SW480 (cell line): Measurements from ENCODE around the gene GHDC.
A peak's percentile ranks its signal among the peaks of the same experiment; 100 is the strongest.
"Not testable (repeated sequence)": the region's sequence is repeated elsewhere in the genome, so short reads cannot be mapped to it uniquely, and the experiment has no call there.

Experiments used
- DNase-seq: peaks from one replicate; pipeline ENCODE4 v3.0.0-alpha.2; 2016; ENCODE audit warnings: low spot score

The GHDC gene

DNA sequence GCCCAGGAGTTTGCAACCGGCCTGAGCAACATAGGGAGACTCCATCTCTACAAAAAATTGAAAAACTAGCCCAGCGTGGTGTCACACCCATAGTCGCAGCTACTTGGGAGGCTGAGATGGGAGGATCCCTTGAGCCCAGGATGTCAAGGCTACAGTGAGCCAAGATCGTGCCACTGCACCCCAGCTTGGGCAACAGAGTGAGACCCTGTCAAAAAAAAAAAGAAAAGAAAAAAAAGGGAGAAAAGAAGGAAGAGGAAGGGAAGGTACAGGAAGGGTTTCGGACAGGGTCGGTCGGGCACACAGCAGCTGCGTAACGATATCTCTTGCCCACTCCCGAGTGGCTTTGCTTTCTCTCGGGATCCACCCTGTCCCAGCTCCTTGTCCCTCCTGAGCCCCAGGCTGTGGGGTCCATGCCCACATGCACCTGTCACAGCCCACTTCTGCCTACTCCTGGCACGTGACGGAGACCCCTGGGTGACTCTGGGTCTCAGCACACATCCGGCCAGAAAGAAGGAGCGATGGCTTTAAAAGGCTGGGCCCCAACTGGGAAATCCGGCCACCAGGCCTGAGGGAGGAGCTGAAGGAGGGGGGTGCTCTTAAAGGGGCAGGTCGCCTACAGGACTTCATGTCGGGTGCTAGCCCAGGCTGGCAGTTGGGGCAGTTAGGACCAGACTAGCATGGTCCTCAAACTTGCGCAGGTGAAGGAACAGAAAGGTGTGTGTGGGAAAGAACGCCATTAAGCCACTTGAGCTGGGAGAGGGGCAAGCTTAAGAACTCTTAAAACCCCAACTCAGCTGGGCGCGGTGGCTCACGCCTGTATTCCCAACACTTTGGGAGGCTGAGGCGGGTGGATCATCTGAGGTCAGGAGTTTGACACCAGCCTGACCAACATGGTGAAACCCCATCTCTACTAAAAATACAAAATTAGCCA lies at the start of gene GHDC:
Gene GHDC, minus strand, starts transcription at position 526 of the 931 bp plus-strand sequence. CDS start 913 bp downstream, outside the sequence.
- peak; percentile 86 for DNase-seq

DNA sequence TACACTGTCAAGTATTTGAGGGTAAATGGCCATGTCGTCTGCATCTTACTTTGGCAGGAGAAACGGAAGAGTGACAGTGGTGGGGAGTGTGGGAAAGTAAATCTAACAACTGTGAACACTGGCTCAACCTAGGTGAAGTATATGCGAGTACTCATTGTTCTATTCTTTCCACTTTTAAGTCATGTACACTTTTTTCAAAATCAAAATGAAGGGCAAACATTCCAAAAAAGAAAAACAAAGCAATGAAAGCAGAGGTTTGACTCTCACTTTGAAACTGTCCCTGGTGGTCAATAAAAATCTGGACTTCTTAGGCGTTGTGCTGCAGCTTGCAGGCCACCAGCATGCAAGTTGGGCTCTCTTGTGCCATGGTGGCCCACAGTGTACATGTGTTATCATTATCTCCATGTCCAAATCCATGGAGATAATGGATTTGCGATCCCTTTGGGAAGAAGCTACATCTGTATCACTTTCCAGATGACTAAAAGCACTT lies 49.2 kb upstream of the GHDC start:
- DNase-seq: no peak

GRCh38 chr17:42241871-42242270 lies 47.6 kb upstream of the GHDC start:
- no peak for DNase-seq

- not testable (repeated sequence) for DNase-seq
Observed at GRCh38 chr17:42240863-42241262, 46.6 kb upstream of the GHDC start.

GRCh38 chr17:42240201-42240600 lies 45.9 kb upstream of the GHDC start:
- no peak for DNase-seq

DNA sequence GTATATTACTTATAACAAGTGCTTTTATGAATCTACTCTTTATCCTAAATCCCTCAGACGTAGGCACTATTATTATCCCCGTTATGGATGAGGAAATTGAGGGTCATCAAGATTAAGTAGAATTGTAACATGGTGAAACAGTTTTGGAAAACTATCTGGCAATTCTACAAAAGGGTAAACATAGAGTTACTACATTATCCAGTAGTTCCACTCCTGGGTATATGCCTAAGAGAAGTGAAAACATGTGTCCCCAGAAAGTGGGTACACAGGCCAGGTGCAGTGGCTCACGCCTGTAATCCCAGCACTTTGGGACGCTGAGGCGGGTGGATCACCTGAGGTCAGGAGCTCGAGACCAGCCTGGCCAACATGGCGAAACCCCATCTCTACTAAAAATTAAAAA lies 45.3 kb upstream of the GHDC start:
- not testable (repeated sequence) for DNase-seq

- DNase-seq: no peak
Observed at GRCh38 chr17:42236760-42237159, 42.5 kb upstream of the GHDC start.

- no peak for DNase-seq
Observed at GRCh38 chr17:42233994-42234393, 39.7 kb upstream of the GHDC start.

DNA sequence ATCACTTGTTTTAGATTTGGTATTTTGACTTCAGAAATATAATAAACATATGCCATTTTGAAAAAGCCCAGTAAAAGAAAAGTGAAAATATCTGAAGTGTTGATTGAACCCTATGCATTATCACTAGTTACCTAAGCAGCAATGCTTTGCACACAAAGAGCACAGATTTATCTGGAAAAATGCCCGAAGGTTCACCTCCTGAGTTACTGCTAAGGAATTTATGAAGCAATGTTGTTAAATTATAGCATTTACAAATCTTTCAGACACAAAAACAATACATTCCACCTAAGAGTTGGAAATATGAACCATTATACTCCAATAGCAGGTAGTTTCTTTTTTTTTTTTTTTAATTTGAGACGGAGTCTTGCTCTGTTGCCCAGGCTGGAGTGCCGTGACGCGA lies 38.9 kb upstream of the GHDC start:
- DNase-seq: no peak

DNA sequence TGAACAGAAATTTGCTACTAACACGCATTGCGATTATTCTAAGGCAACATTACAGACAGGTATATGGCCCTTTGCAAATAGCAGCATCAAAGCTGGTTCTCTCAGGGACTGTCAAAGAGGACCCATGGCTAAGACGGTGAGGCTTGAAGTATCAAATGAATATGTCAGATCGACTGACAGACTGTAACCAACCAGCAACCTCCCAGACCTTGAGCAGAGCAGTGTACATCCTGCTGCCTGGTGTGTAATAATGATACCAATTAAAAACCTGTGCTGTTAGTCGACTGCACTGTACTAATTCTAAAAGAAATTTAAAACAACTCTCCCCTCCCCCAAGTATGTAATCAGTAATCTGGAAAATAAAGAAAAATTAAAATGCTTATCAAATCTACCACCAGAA lies 35.9 kb upstream of the GHDC start:
- no peak for DNase-seq

GRCh38 chr17:42227849-42228700 lies 33.8 kb upstream of the GHDC start:
- DNase-seq: no peak

DNA sequence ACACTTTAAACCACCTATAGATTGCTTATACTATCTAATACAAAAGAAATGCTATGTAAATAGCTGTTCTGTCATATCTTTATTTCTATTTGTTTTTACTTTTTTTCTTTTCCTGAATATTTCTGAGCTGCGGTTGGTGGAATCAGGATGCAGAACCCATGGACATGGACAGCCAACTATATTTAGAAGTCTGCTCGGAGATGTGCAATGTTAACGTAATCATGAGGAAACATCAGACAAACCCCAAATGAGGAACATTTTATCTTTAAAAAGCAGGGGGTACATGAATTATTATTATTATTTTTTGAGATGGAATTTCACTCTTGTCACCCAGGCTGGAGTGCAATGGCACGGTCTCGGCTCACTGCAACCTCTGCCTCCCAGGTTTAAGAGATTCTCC lies 31.4 kb upstream of the GHDC start:
- DNase-seq: no peak

DNA sequence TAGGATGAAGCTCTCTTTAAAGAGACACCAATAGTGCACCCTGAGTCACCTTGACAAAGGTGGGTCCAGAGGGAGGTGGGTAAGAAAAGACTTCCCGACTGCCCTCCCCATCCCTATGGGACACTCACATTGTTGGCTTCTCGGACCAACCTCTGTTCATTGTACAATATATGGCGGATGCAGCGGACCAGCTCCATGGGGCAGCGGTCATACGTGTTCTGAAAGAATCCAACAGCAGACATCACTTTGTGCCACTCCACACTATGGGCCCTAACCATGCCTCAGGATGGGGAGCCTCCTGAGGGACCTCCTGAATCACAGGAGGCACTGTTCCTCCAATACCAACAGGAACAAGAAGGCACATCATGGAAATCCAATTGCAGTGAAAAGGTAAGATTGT lies 30.4 kb upstream of the GHDC start:
- DNase-seq: no peak

DNA sequence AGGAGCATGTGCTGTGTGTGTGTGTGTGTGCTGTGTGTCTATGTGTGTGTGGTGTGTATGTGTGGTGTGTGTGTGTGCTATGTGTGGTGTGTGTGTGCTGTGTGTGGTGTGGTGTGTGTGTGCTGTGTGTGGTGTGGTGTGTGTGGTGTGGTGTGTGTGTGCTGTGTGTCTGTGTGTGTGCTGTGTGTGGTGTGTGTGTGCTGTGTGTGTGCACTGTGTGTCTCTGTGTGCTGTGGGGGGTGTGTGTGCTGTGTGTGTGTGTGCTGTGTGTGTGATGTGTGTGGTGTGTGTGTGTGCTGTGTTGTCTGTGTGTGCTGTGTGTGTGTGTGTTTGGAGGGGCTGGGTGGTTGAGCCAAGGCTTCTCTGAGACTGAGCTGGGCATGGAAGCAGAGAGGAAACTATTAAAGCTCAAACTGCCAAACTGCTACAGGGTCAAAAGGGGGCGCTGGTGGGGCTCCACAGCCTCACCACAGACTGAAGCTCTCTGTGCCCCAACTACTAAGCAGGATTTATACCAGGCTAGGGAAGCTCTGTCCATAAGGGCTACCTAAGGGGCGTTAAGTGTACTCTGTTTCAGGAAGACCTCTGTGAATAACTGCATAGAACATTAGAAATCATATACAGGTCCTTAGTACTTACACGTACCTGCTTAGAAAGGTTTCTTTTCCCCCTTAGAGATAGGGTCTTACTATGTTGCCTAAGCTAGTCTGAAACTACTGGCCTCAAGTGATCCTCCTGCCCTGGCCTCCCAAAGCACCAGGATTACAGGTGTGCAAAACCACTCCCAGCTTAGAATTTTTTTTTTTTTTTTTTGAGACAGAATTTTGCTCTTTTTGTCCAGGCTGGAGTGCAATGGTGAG lies 27.8 kb upstream of the GHDC start:
- DNase-seq: peak; percentile 43

DNA sequence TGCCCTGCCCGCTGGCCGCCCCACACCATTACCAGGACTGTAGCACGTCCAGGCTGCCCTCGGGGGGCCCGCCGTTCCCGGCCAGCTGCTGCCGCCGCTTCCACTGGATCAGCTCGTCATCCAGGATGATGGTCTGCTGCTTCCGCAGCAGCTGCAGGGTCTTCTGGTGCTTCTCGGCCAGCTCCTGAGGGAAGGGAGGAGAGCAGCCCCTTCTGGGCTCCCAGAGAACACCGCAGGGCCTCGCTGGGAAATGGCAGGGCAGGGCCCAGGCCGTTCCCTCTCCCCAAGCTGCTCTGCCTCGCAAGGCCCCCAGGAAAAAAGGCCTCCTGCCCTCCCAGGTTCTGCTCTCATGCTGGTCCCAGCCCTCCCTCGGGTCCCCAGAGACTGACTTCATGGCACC lies 25.0 kb upstream of the GHDC start:
- not testable (repeated sequence) for DNase-seq

DNA sequence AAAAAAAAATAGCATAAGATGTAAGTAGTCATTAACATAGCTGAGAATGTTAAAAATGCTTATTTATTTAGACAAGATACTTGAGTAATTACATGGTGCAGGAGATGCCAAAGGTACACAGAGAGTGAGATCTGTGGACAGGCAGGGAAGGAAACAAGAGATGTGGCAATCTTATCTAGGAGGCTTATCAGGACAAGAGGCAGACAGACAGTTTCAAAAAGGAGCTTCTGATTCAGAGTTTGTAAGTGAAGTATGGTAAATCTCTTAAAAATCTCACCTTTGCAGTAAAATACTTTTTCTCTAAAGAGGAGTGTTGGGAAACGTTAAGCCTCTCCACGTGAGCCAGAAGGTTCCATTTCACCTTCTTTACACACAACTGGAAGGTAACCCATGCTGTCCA lies 19.9 kb upstream of the GHDC start:
- DNase-seq: no peak

- DNase-seq: no peak
Observed at GRCh38 chr17:42212382-42212781, 18.1 kb upstream of the GHDC start.

DNA sequence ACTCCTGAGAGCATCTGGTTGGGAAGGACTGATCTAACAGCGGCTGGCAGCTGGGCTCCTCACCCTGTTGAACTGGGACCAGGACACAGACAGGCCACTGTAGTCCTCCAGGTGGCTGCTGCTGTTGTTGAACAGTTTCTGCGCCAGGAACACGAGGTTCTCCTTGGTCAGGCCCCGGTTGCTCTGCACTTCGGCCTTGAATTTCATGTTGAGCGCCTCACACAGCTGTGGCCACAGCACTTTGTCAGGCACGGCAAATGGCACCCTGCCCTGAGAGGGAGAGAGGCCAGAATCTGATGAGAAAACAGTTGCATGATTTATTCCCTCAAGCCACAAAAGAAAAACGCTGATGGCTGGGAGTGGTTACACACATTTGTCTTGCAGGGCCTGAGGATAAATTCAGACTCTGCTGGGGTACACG lies 17.6 kb upstream of the GHDC start:
- not testable (repeated sequence) for DNase-seq

GRCh38 chr17:42210046-42210445 lies 15.8 kb upstream of the GHDC start:
- DNase-seq: no peak

- not testable (repeated sequence) for DNase-seq
Observed at GRCh38 chr17:42206153-42206612, 11.9 kb upstream of the GHDC start.

DNA sequence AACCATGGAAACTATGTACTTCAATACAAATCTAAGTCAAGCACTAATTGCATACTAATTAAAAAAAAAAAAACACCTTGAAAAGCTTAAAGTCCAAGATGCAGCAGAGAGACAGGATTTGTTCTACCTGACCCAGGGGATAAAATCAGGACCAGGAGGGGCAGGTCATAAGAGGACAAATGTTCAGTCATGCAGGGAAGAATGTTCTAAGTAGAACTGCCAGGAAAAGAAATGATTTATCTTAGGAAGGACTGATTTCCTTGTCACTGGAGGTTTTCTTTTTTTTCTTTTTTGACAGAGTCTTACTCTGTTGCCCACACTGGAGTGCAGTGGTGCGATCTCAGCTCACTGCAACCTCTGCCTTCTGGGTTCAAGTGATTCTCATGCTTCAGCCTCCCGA lies 9.1 kb upstream of the GHDC start:
- no peak for DNase-seq

DNA sequence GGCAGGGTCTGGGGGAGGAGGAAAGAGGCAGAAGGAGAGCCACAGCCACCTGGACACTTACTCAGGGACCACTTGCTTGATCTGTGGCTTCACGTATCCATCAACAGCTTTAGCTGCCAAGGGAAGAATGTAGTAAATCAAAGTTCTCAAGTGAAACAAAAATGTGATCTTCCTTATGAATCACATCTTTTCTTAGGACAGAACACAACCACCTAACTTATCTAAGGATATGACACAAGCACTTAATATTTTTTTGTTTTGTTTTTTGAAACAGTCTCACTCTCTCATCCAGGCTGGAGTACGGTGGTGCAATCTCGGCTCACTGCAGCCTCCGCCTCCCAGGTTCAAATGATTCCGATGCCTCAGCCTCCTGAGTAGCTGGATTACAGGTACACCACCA lies 8.4 kb upstream of the GHDC start:
- DNase-seq: no peak
